ENCODE data around the gene LTBP1.

- no peak for TF ChIP-seq CTCF (IDR thresholded peaks at IDR 0.05)
- no peak for TF ChIP-seq POLR2A (IDR thresholded peaks at IDR 0.05)
- no peak for TF ChIP-seq POLR2AphosphoS5 (IDR thresholded peaks at IDR 0.05)
- no peak for TF ChIP-seq EP300 (IDR thresholded peaks at IDR 0.05)
Measured at GRCh38 chr2:33323957-33324356, 377.2 kb downstream of the LTBP1 start.

All from suprapubic skin (tissue), 4 donors.